ENCODE measurements around the gene CNIH1.

Gene CNIH1

GRCh38 chr14:54483073-54483745 is 42.0 kb upstream of the CNIH1 start:
- Histone ChIP-seq H3K27ac (ENCODE audit: insufficient read depth, low read length, poor library complexity, severe bottlenecking) (no peak overlapping the region), H3K4me1 (ENCODE audit: control insufficient read depth, insufficient read depth, low read length, poor library complexity, severe bottlenecking) (peaks cover 3% of the 10 kb centered on the region)
- DNase-seq = no peak

GRCh38 chr14:54481695-54482094 is 40.5 kb upstream of the CNIH1 start:
- Histone ChIP-seq H3K27ac (ENCODE audit: insufficient read depth, low read length, poor library complexity, severe bottlenecking) (no peak overlapping the region), H3K9me3 (ENCODE audit: control insufficient read depth, low read length) (no peaks in the 10 kb centered on the region), H3K36me3 (ENCODE audit: control insufficient read depth, insufficient read depth, low read length) (peaks cover 32% of the 10 kb centered on the region), H3K4me1 (ENCODE audit: control insufficient read depth, insufficient read depth, low read length, poor library complexity, severe bottlenecking) (no peaks in the 10 kb centered on the region), H3K4me3 (ENCODE audit: insufficient read depth, low read depth, low read length, poor library complexity, severe bottlenecking) (no peak overlapping the region), H3K27me3 (replicated peaks; ENCODE audit: control insufficient read depth, insufficient read depth, low read length, poor library complexity, severe bottlenecking) (no peaks in the 10 kb centered on the region)
- DNase-seq = no peak

More at GRCh38 chr14:54483073-54483745, 42.0 kb upstream of the CNIH1 start:
- Histone ChIP-seq H3K36me3 (ENCODE audit: control insufficient read depth, insufficient read depth, low read length) (peaks cover 25% of the 10 kb centered on the region), H3K4me3 (ENCODE audit: insufficient read depth, low read depth, low read length, poor library complexity, severe bottlenecking) (no peak overlapping the region), H3K9me3 (ENCODE audit: control insufficient read depth, low read length) (no peaks in the 10 kb centered on the region), H3K27me3 (replicated peaks; ENCODE audit: control insufficient read depth, insufficient read depth, low read length, poor library complexity, severe bottlenecking) (no peaks in the 10 kb centered on the region)

- DNase-seq = no peak
- Histone ChIP-seq H3K27ac (ENCODE audit: insufficient read depth, low read length, poor library complexity, severe bottlenecking) (no peak overlapping the region), H3K4me1 (ENCODE audit: control insufficient read depth, insufficient read depth, low read length, poor library complexity, severe bottlenecking) (no peaks in the 10 kb centered on the region), H3K27me3 (replicated peaks; ENCODE audit: control insufficient read depth, insufficient read depth, low read length, poor library complexity, severe bottlenecking) (no peaks in the 10 kb centered on the region), H3K4me3 (ENCODE audit: insufficient read depth, low read depth, low read length, poor library complexity, severe bottlenecking) (no peak overlapping the region), H3K9me3 (ENCODE audit: control insufficient read depth, low read length) (no peaks in the 10 kb centered on the region), H3K36me3 (ENCODE audit: control insufficient read depth, insufficient read depth, low read length) (peaks cover 32% of the 10 kb centered on the region)
These were observed 39.8 kb upstream of the CNIH1 start for GRCh38 chr14:54480830-54481562.

- DNase-seq = no peak
- no peaks in the 10 kb centered on the region for H3K9me3 ChIP-seq (ENCODE audit: control insufficient read depth, low read length)
- H3K4me3 ChIP-seq (ENCODE audit: insufficient read depth, low read depth, low read length, poor library complexity, severe bottlenecking) = no peak overlapping the region
- no peak overlapping the region for H3K27ac ChIP-seq (ENCODE audit: insufficient read depth, low read length, poor library complexity, severe bottlenecking)
- H3K4me1 ChIP-seq (ENCODE audit: control insufficient read depth, insufficient read depth, low read length, poor library complexity, severe bottlenecking) = no peaks in the 10 kb centered on the region
- H3K27me3 ChIP-seq (replicated peaks; ENCODE audit: control insufficient read depth, insufficient read depth, low read length, poor library complexity, severe bottlenecking) = no peaks in the 10 kb centered on the region
- peaks cover 32% of the 10 kb centered on the region for H3K36me3 ChIP-seq (ENCODE audit: control insufficient read depth, insufficient read depth, low read length)
These were observed 37.6 kb upstream of the CNIH1 start for GRCh38 chr14:54478636-54479215.

- DNase-seq = no peak
- no peak overlapping the region for H3K4me3 ChIP-seq (ENCODE audit: insufficient read depth, low read depth, low read length, poor library complexity, severe bottlenecking)
- H3K4me1 ChIP-seq (ENCODE audit: control insufficient read depth, insufficient read depth, low read length, poor library complexity, severe bottlenecking) = no peaks in the 10 kb centered on the region
- no peaks in the 10 kb centered on the region for H3K27me3 ChIP-seq (replicated peaks; ENCODE audit: control insufficient read depth, insufficient read depth, low read length, poor library complexity, severe bottlenecking)
- peaks cover 24% of the 10 kb centered on the region for H3K36me3 ChIP-seq (ENCODE audit: control insufficient read depth, insufficient read depth, low read length)
- no peak overlapping the region for H3K27ac ChIP-seq (ENCODE audit: insufficient read depth, low read length, poor library complexity, severe bottlenecking)
- H3K9me3 ChIP-seq (ENCODE audit: control insufficient read depth, low read length) = no peaks in the 10 kb centered on the region
These were observed 34.7 kb upstream of the CNIH1 start for GRCh38 chr14:54475911-54476310.

- DNase-seq = no peak
- H3K27me3 ChIP-seq (replicated peaks; ENCODE audit: control insufficient read depth, insufficient read depth, low read length, poor library complexity, severe bottlenecking) = no peaks in the 10 kb centered on the region
- H3K9me3 ChIP-seq (ENCODE audit: control insufficient read depth, low read length) = no peaks in the 10 kb centered on the region
- no peaks in the 10 kb centered on the region for H3K4me1 ChIP-seq (ENCODE audit: control insufficient read depth, insufficient read depth, low read length, poor library complexity, severe bottlenecking)
- H3K27ac ChIP-seq (ENCODE audit: insufficient read depth, low read length, poor library complexity, severe bottlenecking) = no peak overlapping the region
- H3K36me3 ChIP-seq (ENCODE audit: control insufficient read depth, insufficient read depth, low read length) = peaks cover 19% of the 10 kb centered on the region
- H3K4me3 ChIP-seq (ENCODE audit: insufficient read depth, low read depth, low read length, poor library complexity, severe bottlenecking) = no peak overlapping the region
These were observed 34.2 kb upstream of the CNIH1 start for GRCh38 chr14:54475187-54475899.

GRCh38 chr14:54474232-54474793 is 33.1 kb upstream of the CNIH1 start:
- Histone ChIP-seq H3K4me3 (ENCODE audit: insufficient read depth, low read depth, low read length, poor library complexity, severe bottlenecking) (no peak overlapping the region), H3K9me3 (ENCODE audit: control insufficient read depth, low read length) (no peaks in the 10 kb centered on the region), H3K27me3 (replicated peaks; ENCODE audit: control insufficient read depth, insufficient read depth, low read length, poor library complexity, severe bottlenecking) (no peaks in the 10 kb centered on the region), H3K36me3 (ENCODE audit: control insufficient read depth, insufficient read depth, low read length) (peaks cover 19% of the 10 kb centered on the region), H3K27ac (ENCODE audit: insufficient read depth, low read length, poor library complexity, severe bottlenecking) (no peak overlapping the region), H3K4me1 (ENCODE audit: control insufficient read depth, insufficient read depth, low read length, poor library complexity, severe bottlenecking) (no peaks in the 10 kb centered on the region)
- no peak for DNase-seq

- H3K36me3 ChIP-seq (ENCODE audit: control insufficient read depth, insufficient read depth, low read length) = peaks cover 5% of the 10 kb centered on the region
- H3K9me3 ChIP-seq (ENCODE audit: control insufficient read depth, low read length) = peaks cover 5% of the 10 kb centered on the region
These were observed 31.1 kb upstream of the CNIH1 start for GRCh38 chr14:54472315-54472714.

GRCh38 chr14:54471641-54472040 is 30.5 kb upstream of the CNIH1 start:
- peaks cover 3% of the 10 kb centered on the region for H3K36me3 ChIP-seq (ENCODE audit: control insufficient read depth, insufficient read depth, low read length)
- DNase-seq = no peak
- H3K9me3 ChIP-seq (ENCODE audit: control insufficient read depth, low read length) = peaks cover 5% of the 10 kb centered on the region
- no peak overlapping the region for H3K27ac ChIP-seq (ENCODE audit: insufficient read depth, low read length, poor library complexity, severe bottlenecking)
- no peak overlapping the region for H3K4me3 ChIP-seq (ENCODE audit: insufficient read depth, low read depth, low read length, poor library complexity, severe bottlenecking)
- H3K27me3 ChIP-seq (replicated peaks; ENCODE audit: control insufficient read depth, insufficient read depth, low read length, poor library complexity, severe bottlenecking) = no peaks in the 10 kb centered on the region
- no peaks in the 10 kb centered on the region for H3K4me1 ChIP-seq (ENCODE audit: control insufficient read depth, insufficient read depth, low read length, poor library complexity, severe bottlenecking)

More at GRCh38 chr14:54472315-54472714, 31.1 kb upstream of the CNIH1 start:
- Histone ChIP-seq H3K27me3 (replicated peaks; ENCODE audit: control insufficient read depth, insufficient read depth, low read length, poor library complexity, severe bottlenecking) (no peaks in the 10 kb centered on the region), H3K4me3 (ENCODE audit: insufficient read depth, low read depth, low read length, poor library complexity, severe bottlenecking) (no peak overlapping the region), H3K4me1 (ENCODE audit: control insufficient read depth, insufficient read depth, low read length, poor library complexity, severe bottlenecking) (no peaks in the 10 kb centered on the region), H3K27ac (ENCODE audit: insufficient read depth, low read length, poor library complexity, severe bottlenecking) (no peak overlapping the region)
- DNase-seq = no peak

All from effector memory CD4-positive, alpha-beta T cell (primary cell).